GM12878 (cell line): ENCODE results near the gene STK32A.

Experiments
- CHD2 ChIP-seq: IDR thresholded peaks from 2 replicates; pipeline ENCODE4 v1.6.1; 2011; ENCODE audit warnings: low read depth, low read length, improper control_type of control experiment, borderline replicate concordance
- CTCF ChIP-seq, 3 experiments: IDR thresholded peaks in 2 of 3; conservative IDR thresholded peaks in 1 of 3; 2 replicates each; pipeline ENCODE4 v1.5.1; 2011; ENCODE audit warnings: low read depth in 3 of 3, low read length in 3 of 3, mild to moderate bottlenecking in 3 of 3, control low read depth in 2 of 3, moderate library complexity in 2 of 3, inconsistent platforms in 1 of 3, mixed read lengths in 1 of 3; ENCODE audit not compliant: control insufficient read depth in 2 of 3, insufficient read depth in 1 of 3; ENCODE audit errors: extremely low read depth in 1 of 3
- HDAC2 ChIP-seq: fragments of 200-600 bp; sonication (generic); IDR thresholded peaks from 2 replicates; pipeline ENCODE4 v1.6.1; 2017
- JUND ChIP-seq: IDR thresholded peaks from 2 replicates; pipeline ENCODE4 v1.6.1; 2012; ENCODE audit warnings: low read depth, mild to moderate bottlenecking, low read length, improper control_type of control experiment, moderate library complexity
- REST ChIP-seq: IDR thresholded peaks from 2 replicates; pipeline ENCODE4 v1.6.1; 2012; ENCODE audit warnings: mild to moderate bottlenecking, low read depth, low read length

- no peak for TF ChIP-seq CTCF (IDR thresholded peaks at IDR 0.05 in 2 of 3, conservative IDR thresholded peaks at IDR 0.05 in 1 of 3; ENCODE audit: control insufficient read depth in 2 of 3, extremely low read depth in 1 of 3, insufficient read depth in 1 of 3, low read depth in 3 of 3, low read length in 3 of 3)
- no peak for TF ChIP-seq CHD2
- TF ChIP-seq HDAC2, result no peak
- no peak for TF ChIP-seq JUND
- TF ChIP-seq REST, result no peak
Observed at GRCh38 chr5:147410496-147411358, 175.9 kb downstream of the STK32A start.
